Activated CD8-positive, alpha-beta memory T cell treated with anti-CD3 and anti-CD28 coated beads, Interleukin-2, amount 50 U/mL, for 24 hours (primary cell): Measurements from ENCODE around the gene POU2F2.

ENCODE experiments used
- DNase-seq: peaks from one replicate; pipeline ENCODE4 v3.0.0-alpha.2; 2020; ENCODE audit errors: extremely low read depth

POU2F2 gene

GRCh38 chr19:42154471-42155323 is 22.5 kb upstream of the POU2F2 start:
- no peak for DNase-seq

GRCh38 chr19:42153672-42154433 is 21.6 kb upstream of the POU2F2 start:
- DNase-seq, result no peak

- no peak for DNase-seq
Measured at GRCh38 chr19:42152910-42153671, 20.8 kb upstream of the POU2F2 start.

GRCh38 chr19:42151782-42152684 is 19.8 kb upstream of the POU2F2 start:
- no peak for DNase-seq

- DNase-seq, result no peak
Measured at GRCh38 chr19:42150911-42151361, 18.7 kb upstream of the POU2F2 start.

GRCh38 chr19:42150364-42150763 is 18.1 kb upstream of the POU2F2 start:
- no peak for DNase-seq

GRCh38 chr19:42149447-42150202 is 17.4 kb upstream of the POU2F2 start:
- DNase-seq, result no peak

- no peak for DNase-seq
Measured at GRCh38 chr19:42148266-42148665, 16.0 kb upstream of the POU2F2 start.

- no peak for DNase-seq
Measured at GRCh38 chr19:42143341-42144234, 11.3 kb upstream of the POU2F2 start.

GRCh38 chr19:42140125-42140754 is 8.0 kb upstream of the POU2F2 start:
- DNase-seq, result no peak

- DNase-seq, result no peak
Measured at GRCh38 chr19:42134535-42135070, 2.4 kb upstream of the POU2F2 start.

GRCh38 chr19:42132851-42133528 is 744 bp upstream of the POU2F2 start:
- DNase-seq, result peak; percentile 39

- no peak for DNase-seq
Measured at GRCh38 chr19:42131149-42132029, 857 bp downstream of the POU2F2 start.

- no peak for DNase-seq
Measured at GRCh38 chr19:42130254-42130573, 2.0 kb downstream of the POU2F2 start.

GRCh38 chr19:42129399-42130253 is 2.6 kb downstream of the POU2F2 start:
- no peak for DNase-seq

GRCh38 chr19:42126574-42126973 is 5.7 kb downstream of the POU2F2 start:
- DNase-seq, result no peak
